ENCODE data around the gene SCARF1. TPM values are rescaled to one million over a fixed set of nuclear protein-coding genes. Genes with fewer than 3 reads are reported as not detected.
"Not testable (repeated sequence)": the region's sequence is repeated elsewhere in the genome, so short reads cannot be mapped to it uniquely, and the experiment has no call there.

Gene SCARF1, protein sequence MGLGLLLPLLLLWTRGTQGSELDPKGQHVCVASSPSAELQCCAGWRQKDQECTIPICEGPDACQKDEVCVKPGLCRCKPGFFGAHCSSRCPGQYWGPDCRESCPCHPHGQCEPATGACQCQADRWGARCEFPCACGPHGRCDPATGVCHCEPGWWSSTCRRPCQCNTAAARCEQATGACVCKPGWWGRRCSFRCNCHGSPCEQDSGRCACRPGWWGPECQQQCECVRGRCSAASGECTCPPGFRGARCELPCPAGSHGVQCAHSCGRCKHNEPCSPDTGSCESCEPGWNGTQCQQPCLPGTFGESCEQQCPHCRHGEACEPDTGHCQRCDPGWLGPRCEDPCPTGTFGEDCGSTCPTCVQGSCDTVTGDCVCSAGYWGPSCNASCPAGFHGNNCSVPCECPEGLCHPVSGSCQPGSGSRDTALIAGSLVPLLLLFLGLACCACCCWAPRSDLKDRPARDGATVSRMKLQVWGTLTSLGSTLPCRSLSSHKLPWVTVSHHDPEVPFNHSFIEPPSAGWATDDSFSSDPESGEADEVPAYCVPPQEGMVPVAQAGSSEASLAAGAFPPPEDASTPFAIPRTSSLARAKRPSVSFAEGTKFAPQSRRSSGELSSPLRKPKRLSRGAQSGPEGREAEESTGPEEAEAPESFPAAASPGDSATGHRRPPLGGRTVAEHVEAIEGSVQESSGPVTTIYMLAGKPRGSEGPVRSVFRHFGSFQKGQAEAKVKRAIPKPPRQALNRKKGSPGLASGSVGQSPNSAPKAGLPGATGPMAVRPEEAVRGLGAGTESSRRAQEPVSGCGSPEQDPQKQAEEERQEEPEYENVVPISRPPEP
- total RNA-seq (2022) (0.14 and 0.37 TPM in 2 replicates), Bru-seq, nascent RNA (percentile 12 among the genes with signal in this experiment), BruChase-seq, experiment 1, labeled RNA remaining after a 6-hour chase (percentile 14 among the genes with signal in this experiment), BruChase-seq, experiment 2, labeled RNA remaining after a 2-hour chase (percentile 7 among the genes with signal in this experiment)
- long read RNA-seq, partial matches to known transcripts: 1 of 1 reads
- long read RNA-seq, other reads (novel, unspliced or antisense): 0 of 1 reads

- BruUV-seq (replicated peaks): no TSS peak
- DNase-seq: no peak
- Mint-ChIP-seq H3K36me3 (ENCODE audit: insufficient read depth, unreplicated experiment) (peaks cover 6% of the 10 kb centered on the region), H3K9me3 (ENCODE audit: low read depth, unreplicated experiment) (no peaks in the 10 kb centered on the region), H3K27me3 (ENCODE audit: unreplicated experiment) (no peaks in the 10 kb centered on the region), H3K27ac (ENCODE audit: unreplicated experiment) (no peak within 1 kb of the TSS), H3K4me3 (ENCODE audit: low read depth, unreplicated experiment) (peak within 1 kb of the TSS; percentile 64), H3K4me1 (ENCODE audit: low read depth, unreplicated experiment) (no peaks in the 10 kb centered on the region)
- TF ChIP-seq, protein P1, sequence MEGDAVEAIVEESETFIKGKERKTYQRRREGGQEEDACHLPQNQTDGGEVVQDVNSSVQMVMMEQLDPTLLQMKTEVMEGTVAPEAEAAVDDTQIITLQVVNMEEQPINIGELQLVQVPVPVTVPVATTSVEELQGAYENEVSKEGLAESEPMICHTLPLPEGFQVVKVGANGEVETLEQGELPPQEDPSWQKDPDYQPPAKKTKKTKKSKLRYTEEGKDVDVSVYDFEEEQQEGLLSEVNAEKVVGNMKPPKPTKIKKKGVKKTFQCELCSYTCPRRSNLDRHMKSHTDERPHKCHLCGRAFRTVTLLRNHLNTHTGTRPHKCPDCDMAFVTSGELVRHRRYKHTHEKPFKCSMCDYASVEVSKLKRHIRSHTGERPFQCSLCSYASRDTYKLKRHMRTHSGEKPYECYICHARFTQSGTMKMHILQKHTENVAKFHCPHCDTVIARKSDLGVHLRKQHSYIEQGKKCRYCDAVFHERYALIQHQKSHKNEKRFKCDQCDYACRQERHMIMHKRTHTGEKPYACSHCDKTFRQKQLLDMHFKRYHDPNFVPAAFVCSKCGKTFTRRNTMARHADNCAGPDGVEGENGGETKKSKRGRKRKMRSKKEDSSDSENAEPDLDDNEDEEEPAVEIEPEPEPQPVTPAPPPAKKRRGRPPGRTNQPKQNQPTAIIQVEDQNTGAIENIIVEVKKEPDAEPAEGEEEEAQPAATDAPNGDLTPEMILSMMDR (IDR thresholded peaks at IDR 0.05; ENCODE audit: unreplicated experiment): no peak
- intact Hi-C loops (cut with micrococcal nuclease; ENCODE audit: unreplicated experiment): no loop called here
- CTCF ChIA-PET: no interaction called here
Observed at GRCh38 chr17:1645207-1646171, at the start of gene SCARF1. TSS of gene SCARF1 (minus strand) at chr17:1645732. CDS start at chr17:1645697, 35 bp downstream.

GRCh38 chr17:1693339-1693738, 47.8 kb upstream of the SCARF1 start:
- intact Hi-C loops (cut with micrococcal nuclease; ENCODE audit: unreplicated experiment): no loop called here
- Mint-ChIP-seq H3K4me3 (ENCODE audit: low read depth, unreplicated experiment) (no peak overlapping the region), H3K27me3 (ENCODE audit: unreplicated experiment) (no peaks in the 10 kb centered on the region), H3K4me1 (ENCODE audit: low read depth, unreplicated experiment) (no peaks in the 10 kb centered on the region), H3K36me3 (ENCODE audit: insufficient read depth, unreplicated experiment) (no peaks in the 10 kb centered on the region), H3K27ac (ENCODE audit: unreplicated experiment) (peak overlapping the region; percentile 12), H3K9me3 (ENCODE audit: low read depth, unreplicated experiment) (no peaks in the 10 kb centered on the region)
- no TSS peak for BruUV-seq (replicated peaks)
- TF ChIP-seq, protein P1 (IDR thresholded peaks at IDR 0.05; ENCODE audit: unreplicated experiment): no peak
- DNase-seq: no peak
- CTCF ChIA-PET: interaction anchor here (0.7 kb wide), 1 partner anchor 35 kb away, joined by 3 read pairs; no protein-coding TSS in a partner anchor

GRCh38 chr17:1690544-1691221, 45.2 kb upstream of the SCARF1 start:
- BruUV-seq (replicated peaks): no TSS peak
- no peaks in the 10 kb centered on the region for H3K36me3 Mint-ChIP-seq (ENCODE audit: insufficient read depth, unreplicated experiment)
- CTCF ChIA-PET: no interaction called here
- H3K4me3 Mint-ChIP-seq (ENCODE audit: low read depth, unreplicated experiment): no peak overlapping the region
- H3K27ac Mint-ChIP-seq (ENCODE audit: unreplicated experiment): no peak overlapping the region
- TF ChIP-seq, protein P1 (IDR thresholded peaks at IDR 0.05; ENCODE audit: unreplicated experiment): no peak
- H3K4me1 Mint-ChIP-seq (ENCODE audit: low read depth, unreplicated experiment): no peaks in the 10 kb centered on the region
- no peak for DNase-seq
- no peaks in the 10 kb centered on the region for H3K9me3 Mint-ChIP-seq (ENCODE audit: low read depth, unreplicated experiment)
- no peaks in the 10 kb centered on the region for H3K27me3 Mint-ChIP-seq (ENCODE audit: unreplicated experiment)
- intact Hi-C loops (cut with micrococcal nuclease; ENCODE audit: unreplicated experiment): no loop called here

GRCh38 chr17:1688405-1688804, 42.9 kb upstream of the SCARF1 start:
- peaks cover 14% of the 10 kb centered on the region for H3K4me1 Mint-ChIP-seq (ENCODE audit: low read depth, unreplicated experiment)
- intact Hi-C loops (cut with micrococcal nuclease; ENCODE audit: unreplicated experiment); H3K27me3 Mint-ChIP-seq (ENCODE audit: unreplicated experiment); DNase-seq; H3K9me3 Mint-ChIP-seq (ENCODE audit: low read depth, unreplicated experiment); H3K4me3 Mint-ChIP-seq (ENCODE audit: low read depth, unreplicated experiment); H3K27ac Mint-ChIP-seq (ENCODE audit: unreplicated experiment); BruUV-seq (replicated peaks): not testable (repeated sequence)
- peaks cover 19% of the 10 kb centered on the region for H3K36me3 Mint-ChIP-seq (ENCODE audit: insufficient read depth, unreplicated experiment)
- CTCF ChIA-PET: interaction anchor here (0.7 kb wide), 1 partner anchor 664 kb away, joined by 5 read pairs; no protein-coding TSS in a partner anchor

All from Calu3 (cell line).